NT2/D1 (cell line): Measurements from ENCODE around the gene PPP1R1A.

Experiments
- SUZ12 ChIP-seq: IDR thresholded peaks from 2 replicates; pipeline ENCODE4 v1.6.1; 2011; ENCODE audit not compliant: insufficient read length, insufficient read depth; ENCODE audit errors: extremely low read depth
- YY1 ChIP-seq: IDR thresholded peaks from 2 replicates; pipeline ENCODE4 v1.6.1; 2011; ENCODE audit not compliant: insufficient read length, insufficient read depth
- ZNF274 ChIP-seq: IDR thresholded peaks from 2 replicates; pipeline ENCODE4 v1.6.1; 2011; ENCODE audit warnings: mild to moderate bottlenecking, low read depth, low read length

DNA sequence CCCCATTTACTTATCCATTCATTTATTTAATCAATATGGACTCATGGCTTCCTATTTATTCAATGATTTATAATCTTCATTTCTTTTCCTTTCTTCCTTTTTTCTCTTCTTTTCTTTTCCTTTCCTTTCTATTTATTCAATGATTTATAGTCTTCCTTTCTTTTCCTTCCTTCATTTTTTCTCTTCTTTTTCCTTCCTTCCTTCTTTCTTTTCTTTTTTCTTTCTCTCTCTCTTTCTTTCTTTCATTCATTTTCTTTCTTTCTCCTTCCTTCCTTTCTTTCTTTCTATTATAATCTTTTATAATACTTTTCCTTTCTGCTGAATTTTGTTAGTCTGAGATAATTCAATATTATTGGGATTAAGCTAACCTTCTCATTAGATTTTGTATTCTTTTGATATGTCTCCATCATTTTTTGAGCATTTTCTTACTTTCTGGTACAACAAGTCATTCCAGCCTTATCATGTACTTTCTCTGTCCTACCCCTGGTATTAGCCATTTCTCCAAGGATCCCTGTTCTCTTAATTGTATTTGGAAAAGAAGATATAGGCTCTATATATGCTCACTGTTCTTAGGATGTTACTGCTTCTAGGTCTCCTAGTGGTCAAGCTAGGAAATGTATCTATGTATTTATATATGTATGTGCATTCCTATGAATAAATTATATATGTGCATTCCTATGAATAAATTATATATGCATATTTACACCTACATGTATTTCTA lies 34.2 kb upstream of the PPP1R1A start:
- TF ChIP-seq YY1 (no peak), SUZ12 (no peak), ZNF274 (no peak)
